CD4-positive, alpha-beta T cell treated with Interleukin-15 for 1 hour (primary cell): ENCODE measurements around the gene KRTAP19-3.
"Not testable (repeated sequence)": the region's sequence is repeated elsewhere in the genome, so short reads cannot be mapped to it uniquely, and the experiment has no call there.

ENCODE experiments used
- DNase-seq: peaks from one replicate; pipeline ENCODE4 v3.0.0-alpha.2; 2020

Gene KRTAP19-3

DNA sequence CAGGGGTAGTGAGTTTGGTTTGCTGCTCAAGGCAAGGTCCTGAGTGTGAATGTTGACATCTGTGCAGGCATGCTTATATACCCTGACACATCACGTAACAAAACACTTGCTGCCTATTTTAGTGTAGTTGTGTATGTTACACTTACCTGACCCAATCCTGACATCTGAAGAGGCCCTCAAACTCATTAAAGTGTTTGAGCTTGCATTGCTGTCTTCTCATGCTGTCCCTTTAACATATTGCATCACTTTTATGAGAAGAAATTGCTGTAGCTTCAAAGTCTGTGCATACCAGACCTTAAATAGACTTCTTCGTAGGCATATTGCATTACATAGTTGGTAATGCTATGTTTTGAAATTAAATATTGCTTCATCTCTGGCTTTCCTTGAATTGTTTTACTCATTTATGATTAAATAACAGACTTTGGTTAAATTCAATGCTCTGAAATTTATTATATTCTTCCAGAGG lies at the start of gene KRTAP19-3:
TSS of gene KRTAP19-3 (minus strand) at position 51 of the 466 bp plus-strand sequence. CDS start 56 bp downstream, outside the sequence.
- no peak for DNase-seq

DNA sequence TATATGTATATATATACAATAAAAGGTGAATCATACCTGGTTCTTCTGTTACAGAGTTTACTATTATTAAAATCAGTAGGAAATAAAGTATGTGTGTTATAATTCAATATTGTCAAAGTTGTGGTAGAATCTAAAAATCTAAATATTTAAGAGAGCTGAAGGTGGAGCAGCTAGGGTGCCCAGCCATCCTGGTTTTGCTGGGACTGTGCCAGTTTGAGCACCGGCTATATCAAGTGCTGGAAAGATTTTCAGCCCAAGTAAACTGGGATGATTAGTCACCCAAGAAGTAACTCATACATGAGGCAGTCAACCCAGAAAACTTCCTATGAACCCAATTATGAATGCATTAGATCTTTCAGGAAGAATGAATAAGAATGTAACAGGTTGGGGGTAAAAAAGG lies 27.1 kb upstream of the KRTAP19-3 start:
- no peak for DNase-seq

DNA sequence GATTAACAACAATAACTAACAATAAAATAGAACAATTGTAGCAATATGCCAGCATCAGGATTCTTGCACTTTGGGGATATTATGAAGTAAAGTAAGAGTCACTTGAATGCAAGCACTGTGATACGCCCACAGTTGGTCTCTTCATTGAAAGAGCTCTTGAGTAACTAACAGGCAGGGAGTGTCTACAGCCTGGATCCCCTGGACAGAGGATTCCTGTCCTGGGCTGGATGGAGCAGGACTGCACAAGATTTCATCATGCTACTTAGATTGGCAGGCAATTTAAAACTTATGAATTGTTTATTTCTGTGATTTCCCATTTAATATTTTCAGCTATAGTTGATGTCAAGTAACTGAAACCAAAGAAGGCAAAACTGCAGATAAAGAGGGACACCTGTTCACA lies 23.9 kb upstream of the KRTAP19-3 start:
- DNase-seq: no peak

DNA sequence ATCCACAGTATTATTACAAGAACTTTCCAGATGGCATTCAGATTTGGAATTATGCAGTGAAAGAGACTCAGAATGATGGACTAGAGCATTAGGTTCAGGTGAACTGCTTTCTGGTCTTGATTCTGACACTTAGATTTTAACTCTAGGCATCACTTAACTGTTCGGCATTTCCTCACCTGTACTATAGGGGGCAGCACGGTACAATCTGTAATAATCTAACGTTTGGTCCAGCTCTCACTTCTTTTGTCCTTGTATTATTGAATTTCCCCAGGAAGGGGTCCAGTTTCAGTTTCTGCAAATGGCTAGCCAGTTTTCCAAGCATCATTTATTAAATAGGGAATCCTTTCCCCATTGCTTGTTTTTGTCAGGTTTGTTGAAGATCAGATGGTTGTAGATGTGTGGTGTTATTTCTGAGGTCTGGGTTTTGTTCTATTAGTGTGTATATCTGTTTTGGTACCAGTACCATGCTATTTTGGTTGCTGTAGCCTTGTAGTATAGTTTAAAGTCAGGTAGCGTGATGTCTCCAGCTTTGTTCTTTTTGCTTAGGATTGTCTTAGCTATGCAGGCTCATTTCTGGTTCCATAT lies 13.9 kb upstream of the KRTAP19-3 start:
- DNase-seq: not testable (repeated sequence)

DNA sequence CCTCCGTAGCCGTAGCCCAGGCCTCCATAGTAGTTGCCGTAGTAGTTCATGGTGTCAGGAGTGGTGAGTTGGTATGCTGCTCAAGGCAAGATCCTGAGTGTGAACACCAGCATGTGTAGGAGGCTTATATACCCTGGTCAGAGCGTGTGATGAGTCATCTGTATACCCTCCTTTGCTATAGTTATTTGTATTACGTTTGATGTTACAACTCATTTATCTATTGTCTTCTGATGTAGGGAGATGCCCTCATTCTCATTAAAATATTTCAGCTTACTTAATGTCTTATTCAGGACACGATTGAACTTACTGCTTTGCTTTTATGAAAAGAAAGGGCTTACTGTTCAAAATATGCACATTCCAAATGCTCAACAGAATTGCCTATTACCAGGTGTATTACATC lies 10.2 kb upstream of the KRTAP19-3 start, which contains the start of gene KRTAP19-5:
TSS of gene KRTAP19-5 (minus strand) at position 101 of the 400 bp plus-strand sequence. CDS start at position 50, 51 bp downstream.
- DNase-seq: no peak

DNA sequence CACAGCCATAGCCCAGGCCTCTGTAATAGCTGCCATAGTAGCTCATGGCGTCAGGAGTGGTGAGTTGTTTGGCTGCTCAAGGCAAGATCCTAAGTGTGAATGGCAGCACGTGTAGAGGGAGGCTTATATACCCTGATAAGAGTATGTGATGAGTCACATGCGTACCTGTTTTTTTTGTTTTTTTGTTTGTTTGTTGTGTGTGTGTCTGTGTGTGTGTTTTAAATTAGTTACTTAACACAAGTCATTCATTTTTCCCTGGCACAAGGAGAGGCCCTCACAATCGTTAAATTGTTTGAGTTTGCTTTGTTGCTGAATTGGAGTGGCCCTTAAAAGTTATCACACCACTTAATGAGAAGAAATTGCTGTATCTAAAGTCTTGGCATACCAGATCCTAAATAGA lies 5.3 kb upstream of the KRTAP19-3 start, which contains the start of gene KRTAP19-4:
TSS of gene KRTAP19-4 (minus strand) at position 101 of the 400 bp plus-strand sequence. CDS start at position 46, 55 bp downstream.
- no peak for DNase-seq

DNA sequence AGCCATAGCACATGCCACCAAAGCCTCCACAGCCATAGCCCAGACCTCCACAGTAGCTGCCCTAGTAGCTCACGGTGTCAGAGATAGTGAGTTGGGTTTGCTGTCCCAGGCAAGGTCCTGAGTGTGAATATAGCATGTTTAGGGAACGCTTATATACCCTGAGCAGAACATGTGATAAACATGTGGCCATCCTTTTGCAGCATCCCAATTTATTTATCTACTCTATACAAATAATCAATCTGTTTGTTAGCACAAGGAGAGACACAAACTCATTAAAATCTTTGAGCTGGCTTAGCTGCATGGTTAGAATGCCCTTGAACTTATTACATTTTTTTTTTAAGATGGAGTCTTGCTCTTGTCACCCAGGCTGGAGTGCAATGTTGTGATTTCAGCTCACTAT lies 4.5 kb downstream of the KRTAP19-3 start, which contains the start of gene KRTAP19-2:
TSS of gene KRTAP19-2 (minus strand) at position 101 of the 400 bp plus-strand sequence. CDS start at position 13, 88 bp downstream.
- DNase-seq: no peak

DNA sequence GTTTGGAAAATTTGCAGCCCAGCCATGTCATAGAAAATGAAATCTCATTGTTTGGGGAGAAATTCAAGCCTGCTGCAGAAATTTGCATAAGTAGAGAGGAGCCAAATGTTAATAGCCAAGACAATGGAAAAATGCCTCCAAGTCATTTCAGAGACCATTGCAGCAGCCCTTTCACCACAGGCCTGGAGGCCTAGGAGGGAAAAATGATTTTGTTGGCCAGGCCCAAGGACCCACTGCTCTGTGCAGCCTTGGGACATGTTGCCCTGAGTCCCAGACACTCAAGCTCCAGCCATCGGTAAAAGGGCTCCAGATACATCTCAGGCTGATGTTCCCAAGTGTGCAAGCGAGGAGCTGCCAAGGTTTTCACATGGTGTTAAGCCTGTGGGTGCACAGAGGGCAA lies 5.6 kb downstream of the KRTAP19-3 start:
- no peak for DNase-seq

DNA sequence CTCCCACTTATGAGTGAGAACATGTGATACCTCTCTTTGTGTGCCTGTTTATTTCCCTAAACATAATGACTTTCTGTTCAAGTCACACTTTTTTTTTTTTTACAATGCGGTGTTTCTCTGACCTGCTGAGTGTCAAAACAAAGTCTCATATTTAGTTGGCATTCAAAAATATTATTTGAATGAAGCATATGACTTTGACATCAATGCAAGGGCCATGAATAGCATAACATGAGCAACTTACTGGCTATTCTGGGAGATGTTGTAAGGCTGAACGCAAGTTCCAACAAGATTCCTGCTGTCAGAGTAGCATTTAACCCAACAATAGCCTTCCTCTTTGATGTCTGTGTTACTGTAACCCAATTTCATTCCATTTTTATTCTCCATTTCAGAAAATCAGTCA lies 9.7 kb downstream of the KRTAP19-3 start:
- DNase-seq: no peak

DNA sequence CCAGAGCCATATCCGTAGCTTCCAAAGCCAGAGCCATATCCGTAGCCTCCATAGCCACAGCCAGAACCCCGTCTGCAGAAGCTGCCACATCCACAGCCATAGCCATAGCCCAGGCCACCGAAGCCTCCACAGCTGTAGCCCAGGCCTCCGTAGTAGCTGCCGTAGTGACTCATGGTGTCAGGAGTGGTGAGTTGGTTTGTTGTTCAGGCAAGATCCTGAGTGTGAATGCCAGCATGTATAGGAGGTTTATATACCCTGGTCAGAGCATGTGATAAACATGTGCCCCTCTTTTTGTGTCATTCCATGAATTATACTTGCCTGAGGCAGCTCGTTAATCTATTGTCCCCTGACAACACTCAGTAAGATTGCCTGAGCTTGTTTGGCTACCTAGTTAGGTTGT lies 11.7 kb downstream of the KRTAP19-3 start, which contains the start of gene KRTAP19-1:
TSS of gene KRTAP19-1 (minus strand) at position 223 of the 400 bp plus-strand sequence. CDS start at position 173, 50 bp downstream.
- no peak for DNase-seq

DNA sequence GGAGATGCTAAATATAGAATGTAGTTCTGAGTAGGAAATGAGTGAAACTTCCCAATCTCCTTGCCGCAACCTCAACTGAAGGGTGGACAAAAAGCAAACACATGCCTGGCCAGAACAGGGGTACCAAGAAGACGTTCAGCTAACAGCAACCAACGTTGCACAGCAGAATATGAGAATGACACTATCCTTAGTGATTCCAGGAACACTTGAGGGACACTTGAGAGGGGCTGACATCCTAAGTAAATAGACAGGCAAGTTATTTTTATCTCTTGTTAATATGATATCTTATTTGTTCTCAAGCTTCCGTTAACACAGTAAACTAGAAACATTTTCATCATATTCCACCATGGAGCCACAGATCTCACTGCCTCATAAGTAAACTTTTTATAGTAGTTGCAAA lies 12.6 kb downstream of the KRTAP19-3 start:
- no peak for DNase-seq

DNA sequence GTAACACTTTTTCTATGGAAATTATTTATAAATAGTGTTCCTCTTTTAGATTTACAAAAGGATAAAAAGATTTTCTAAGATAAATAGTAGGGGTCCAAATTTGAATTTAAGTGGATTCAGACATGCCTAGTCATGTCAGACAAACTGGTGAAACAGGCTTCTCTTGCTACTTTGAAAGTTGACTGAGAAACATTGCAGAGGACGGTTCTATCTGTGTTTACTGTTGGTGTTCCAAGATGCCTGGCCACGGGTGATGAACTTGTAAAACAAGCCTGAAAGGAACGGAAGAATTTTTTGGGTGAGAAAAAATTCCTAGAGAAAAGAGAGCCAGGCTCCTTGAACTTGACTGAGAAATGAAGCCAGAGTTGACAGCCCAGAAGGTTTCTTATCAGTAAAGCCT lies 13.8 kb downstream of the KRTAP19-3 start:
- no peak for DNase-seq

DNA sequence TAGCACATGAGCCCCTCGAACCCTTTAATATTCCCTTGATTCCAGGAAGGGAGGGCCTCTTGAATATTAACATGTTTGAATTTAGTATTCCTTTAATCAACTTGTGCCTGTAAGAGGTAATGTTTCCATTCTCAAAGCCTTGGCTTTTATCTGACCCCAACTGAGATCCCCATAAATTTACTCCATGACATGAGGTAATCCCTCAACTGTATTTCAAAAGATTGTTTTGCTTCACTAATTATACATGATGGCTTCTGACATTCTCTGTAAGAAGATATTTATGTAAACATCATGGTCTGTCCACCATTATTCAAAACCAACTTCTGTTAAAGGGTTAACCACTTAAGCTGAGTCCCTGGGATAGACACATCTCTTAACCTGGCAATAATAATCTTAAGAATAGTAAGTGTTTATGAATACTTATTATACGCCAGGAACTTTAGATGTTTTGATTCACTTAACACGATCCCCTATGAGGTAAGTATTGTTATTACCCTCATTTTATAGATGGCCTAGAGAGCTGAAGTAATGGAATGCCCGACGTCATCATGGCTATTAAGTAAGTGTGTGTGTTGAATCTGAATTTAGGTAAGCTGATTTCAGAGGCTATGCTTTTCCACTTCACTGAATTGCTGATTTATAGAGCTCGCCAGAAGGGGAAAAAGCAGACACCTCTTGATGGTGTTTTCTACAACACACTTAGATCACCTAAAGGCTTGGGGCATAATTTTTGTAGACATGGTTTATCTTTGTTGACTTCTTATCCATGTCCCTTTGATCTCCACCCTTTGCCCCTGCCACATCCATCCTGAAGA lies 22.7 kb downstream of the KRTAP19-3 start:
- no peak for DNase-seq

DNA sequence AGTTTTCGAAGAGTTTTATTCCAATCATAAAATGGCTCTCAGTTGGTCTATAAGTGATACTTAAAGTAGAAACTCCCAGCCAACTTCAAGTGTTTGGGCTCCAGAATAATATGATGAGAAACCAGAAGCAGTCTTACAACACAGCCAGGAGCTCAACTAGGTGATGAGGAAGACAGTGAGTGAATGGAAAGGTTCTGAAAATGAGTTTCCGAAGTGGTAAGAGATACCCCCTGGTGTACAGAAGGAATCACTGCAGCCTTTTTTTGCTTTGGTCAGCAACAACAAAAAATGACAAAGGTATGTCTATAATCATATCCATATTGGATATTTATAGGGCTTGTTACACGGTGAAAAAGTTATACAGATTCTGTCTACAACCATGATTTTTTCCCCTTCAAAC lies 28.1 kb downstream of the KRTAP19-3 start:
- DNase-seq: no peak

DNA sequence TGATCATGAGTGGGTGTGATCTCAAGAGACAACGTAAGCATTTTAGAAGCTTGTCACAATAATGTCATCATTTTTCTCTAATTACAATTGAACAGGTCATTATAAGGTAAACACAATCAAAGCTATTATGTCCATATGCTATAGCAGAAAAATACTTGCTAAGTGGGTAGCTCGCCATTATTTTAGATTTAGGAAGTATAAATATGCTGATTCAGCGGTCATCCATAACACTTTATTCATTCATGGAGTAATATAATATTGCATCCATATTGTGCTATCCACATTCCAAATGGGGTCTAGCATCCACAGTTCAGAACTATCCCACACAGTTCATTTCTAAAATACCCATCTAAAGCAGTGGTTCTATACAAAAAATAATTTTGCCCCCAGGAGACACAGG lies 43.3 kb downstream of the KRTAP19-3 start:
- no peak for DNase-seq

DNA sequence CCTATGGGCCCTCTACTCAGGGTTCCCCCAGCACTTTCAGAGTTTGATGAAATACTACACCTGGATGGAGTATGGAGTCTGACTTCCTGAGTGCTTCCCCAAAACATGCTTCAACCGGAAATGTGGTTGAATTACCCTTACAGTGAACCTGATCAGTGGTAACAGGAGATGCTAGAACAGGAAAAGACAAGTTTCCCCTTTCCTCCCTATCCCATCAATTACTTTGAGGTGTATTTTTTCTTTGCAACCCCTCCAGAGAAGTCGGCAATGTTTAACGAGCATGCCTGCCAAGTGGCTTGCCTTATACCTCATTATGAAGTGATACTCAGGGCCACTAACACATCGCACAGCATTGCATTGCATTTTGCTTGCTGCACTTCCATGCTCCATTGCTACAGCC lies 44.8 kb downstream of the KRTAP19-3 start:
- DNase-seq: no peak

DNA sequence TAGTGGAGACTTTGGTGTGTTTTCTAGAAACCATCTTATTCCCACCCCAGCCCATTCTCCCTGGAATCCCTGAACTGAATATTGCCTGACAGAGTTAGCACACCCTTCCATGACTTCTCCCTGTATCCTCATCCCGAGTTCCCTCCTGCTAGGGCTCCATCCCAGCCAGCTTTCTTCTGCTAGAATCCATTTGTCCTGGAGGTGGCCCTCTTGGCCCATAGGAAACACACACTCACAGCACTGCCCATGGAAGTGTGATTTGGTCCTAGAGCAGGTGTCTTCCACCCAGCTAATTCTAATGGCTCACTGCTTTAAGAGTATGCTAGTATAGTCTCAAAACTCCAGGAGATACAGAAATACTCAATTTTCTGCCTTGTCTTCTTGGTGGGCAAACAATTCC lies 47.6 kb downstream of the KRTAP19-3 start:
- no peak for DNase-seq

DNA sequence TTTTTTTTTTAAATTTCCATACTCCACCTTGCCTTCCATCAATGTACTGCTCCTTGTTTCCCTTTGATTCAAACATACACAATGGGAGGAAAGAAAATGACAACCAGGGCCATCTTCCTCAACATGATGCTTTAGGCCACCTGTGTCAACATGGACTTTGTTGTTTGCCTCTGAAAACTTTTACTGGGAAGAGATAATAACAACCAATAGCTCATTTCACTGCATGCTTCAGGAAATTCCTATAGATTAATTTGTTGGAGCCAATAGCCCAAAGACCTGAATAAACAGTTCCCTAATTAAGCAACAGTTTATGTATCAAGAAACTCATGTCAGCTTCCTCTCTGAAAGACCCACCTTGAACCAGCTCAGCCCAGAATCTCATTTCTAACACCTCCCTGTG lies 48.6 kb downstream of the KRTAP19-3 start:
- DNase-seq: no peak
